HepG2 (cell line): ENCODE results near the gene DDIT4. TPM values are rescaled to one million over a fixed set of nuclear protein-coding genes. Genes with fewer than 3 reads are reported as not detected.
A peak's percentile ranks its signal among the peaks of the same experiment; 100 is the strongest.

Source experiments
- ATAC-seq: fragments of 200-7000 bp; cut with Tn5 transposase; 3 replicates; pipeline ENCODE4 v1.9.1; 2020; ENCODE audit warnings: mild to moderate bottlenecking, moderate library complexity
- BruUV-seq: library from RNA; stranded (reverse); fragments of 400-500 nt; replicated peaks from 2 replicates; lab custom pipeline; 2021; lab: Mats Ljungman, UMichigan
- CTCF ChIA-PET: fragments of 300-600 bp; formaldehyde crosslinking; extraction: SDS; loops from one replicate; lab custom pipeline; 2021; ENCODE audit warnings: low total read pairs, inconsistent platforms, low intra/inter-chr PET ratio; lab: Yijun Ruan, JAX
- POLR2A ChIA-PET: fragments of 350-600 bp; sonication (Branson Sonifier 250); formaldehyde crosslinking; loops from one replicate; lab custom pipeline; 2020; ENCODE audit warnings: antibody characterized with exemption, inconsistent platforms; lab: Yijun Ruan, JAX
- DNase-seq: peaks from one replicate; pipeline ENCODE4 v3.0.0-alpha.2; 2015; ENCODE audit warnings: low spot score
- FAIRE-seq: peaks from 3 replicates; lab custom pipeline; 2011; peaks lifted over from hg19 to GRCh38; lab: Jason Lieb, UNC
- H2AFZ ChIP-seq: one replicate; pipeline ENCODE4 v1.6.1; 2011; ENCODE audit warnings: low read length, inconsistent platforms
- H3K27ac ChIP-seq: fragments of 300-600 bp; 3 replicates; pipeline ENCODE4 v1.8.0; 2011; ENCODE audit warnings: mixed run types, mild to moderate bottlenecking, mixed read lengths, low read length, inconsistent platforms; ENCODE audit not compliant: insufficient read depth; ENCODE audit errors: extremely low read length
- H3K27me3 ChIP-seq, 2 experiments: fragments of 200-600 bp in 1 of 2; 2 replicates in 1 of 2; 3 replicates in 1 of 2; pipeline versions ENCODE4 v1.6.0 to v1.8.0; 2011; ENCODE audit warnings: low read length in 2 of 2, mild to moderate bottlenecking in 2 of 2, moderate library complexity in 2 of 2, inconsistent platforms in 1 of 2; ENCODE audit not compliant: insufficient read depth in 2 of 2, control insufficient read depth in 1 of 2
- H3K36me3 ChIP-seq, 2 experiments: fragments of 200-600 bp in 1 of 2; replicated peaks in 1 of 2; 2 replicates in 1 of 2; 3 replicates in 1 of 2; pipeline versions ENCODE4 v1.5.1 to v1.8.0; 2011; ENCODE audit warnings: low read length in 2 of 2, inconsistent platforms in 1 of 2; ENCODE audit not compliant: insufficient read depth in 2 of 2, control insufficient read depth in 1 of 2
- H3K4me1 ChIP-seq: 2 replicates; pipeline ENCODE4 v1.5.1; 2012; ENCODE audit warnings: low read length, inconsistent platforms; ENCODE audit not compliant: insufficient read depth
- H3K4me2 ChIP-seq: 2 replicates; pipeline ENCODE4 v1.6.0; 2011; ENCODE audit warnings: low read depth, low read length, inconsistent platforms
- H3K4me3 ChIP-seq, 3 experiments: fragments of 200-600 bp in 1 of 3; sonication (generic), shearing (Covaris generic) in 1 of 3; replicated peaks in 1 of 3; 2 replicates each; pipeline ENCODE4 v1.5.1; 2011 to 2016; ENCODE audit warnings: low read length in 3 of 3, inconsistent platforms in 2 of 3, low read depth in 2 of 3, mild to moderate bottlenecking in 2 of 3, control low read depth in 1 of 3, mixed read lengths in 1 of 3; ENCODE audit not compliant: insufficient read depth in 1 of 3
- H3K79me2 ChIP-seq: one replicate; pipeline ENCODE4 v1.6.1; 2011; ENCODE audit warnings: low read length, inconsistent platforms; ENCODE audit not compliant: insufficient read depth
- H3K9ac ChIP-seq: 2 replicates; pipeline ENCODE4 v1.6.0; 2011; ENCODE audit warnings: mild to moderate bottlenecking, low read depth, low read length, inconsistent platforms; ENCODE audit not compliant: insufficient read depth
- H3K9me3 ChIP-seq: 2 replicates; pipeline ENCODE4 v1.5.1; 2012; ENCODE audit warnings: mild to moderate bottlenecking, low read length
- H4K20me1 ChIP-seq: 2 replicates; pipeline ENCODE4 v1.6.0; 2011; ENCODE audit warnings: inconsistent platforms, mild to moderate bottlenecking, low read length, moderate library complexity; ENCODE audit not compliant: insufficient read depth
- GATAD2A ChIP-seq: IDR thresholded peaks from 2 replicates; pipeline ENCODE4 v1.6.1; 2016
- HOXD1 ChIP-seq: sonication (generic); formaldehyde crosslinking; IDR thresholded peaks from 2 replicates; pipeline ENCODE4 v1.5.0; 2020; ENCODE audit warnings: missing genetic modification reagents
- KMT2A ChIP-seq: sonication (generic); formaldehyde crosslinking; IDR thresholded peaks from 2 replicates; pipeline ENCODE4 v1.4.0; 2020; ENCODE audit warnings: missing genetic modification reagents
- PHF21A ChIP-seq: sonication (generic); formaldehyde crosslinking; IDR thresholded peaks from 2 replicates; pipeline ENCODE4 v1.5.0; 2020; ENCODE audit warnings: mild to moderate bottlenecking, missing genetic modification reagents
- TIGD3 ChIP-seq: sonication (generic); formaldehyde crosslinking; IDR thresholded peaks from 2 replicates; pipeline ENCODE4 v1.5.1; 2020; ENCODE audit warnings: mild to moderate bottlenecking, missing genetic modification reagents, borderline replicate concordance
- ZNF121 ChIP-seq: sonication (generic); formaldehyde crosslinking; IDR thresholded peaks from 2 replicates; pipeline ENCODE4 v1.5.0; 2020; ENCODE audit warnings: mild to moderate bottlenecking, missing genetic modification reagents
- WGBS: methylation state at CpG from one replicate; pipeline ENCODE4 v1.1.6; 2017; ENCODE audit warnings: low lambda C conversion rate; 5-methylcytosine and 5-hydroxymethylcytosine counted together
- in situ Hi-C: cut with HindIII; loops from 2 replicates; pipeline ENCODE4 v1.10.0; 2017; ENCODE audit warnings: low pct_unique_long_range_greater_than_20kb; ENCODE audit not compliant: extremely low pct_ligation_motif_present
- intact Hi-C: fragments of 100-400 bp; cut with micrococcal nuclease; formaldehyde crosslinking; loops from one replicate; pipeline ENCODE4 v1.10.0; 2022; ENCODE audit not compliant: unreplicated experiment
- polyA plus RNA-seq, 8 experiments: library from polyadenylated mRNA; depleted of rRNA in 3 of 8; stranded (reverse) in 7 of 8; unstranded in 1 of 8; fragments of >200 nt; fragmentation: Illumina TruSeq in 4 of 8; extraction: Trizol in 4 of 8; gene quantifications; 2 replicates each; pipeline versions ENCODE4 v1.2.1 to v1.2.3, GENCODE V29; 2011 to 2016; ENCODE audit warnings: low read depth in 4 of 8, missing spikeins in 1 of 8, mixed read lengths in 1 of 8; ENCODE audit not compliant: insufficient read depth in 1 of 8
- total RNA-seq, 5 experiments: library from RNA; depleted of rRNA; stranded (reverse); fragments of >200 nt; fragmentation: Illumina TruSeq; extraction: Trizol; gene quantifications; 2 replicates each; pipeline ENCODE4 v1.2.3, GENCODE V29; 2016; ENCODE audit warnings: low read depth in 1 of 5
- TF ChIP-seq, protein P1 (sequence below): sonication (generic); formaldehyde crosslinking; IDR thresholded peaks from 2 replicates; pipeline ENCODE4 v1.8.0; 2022; ENCODE audit warnings: missing genetic modification reagents, mild to moderate bottlenecking, inconsistent platforms, borderline replicate concordance

The DDIT4 gene
- total and polyA plus RNA-seq, 2 of the 13 experiments (the other 11 are each of a cell fraction or from before 2014, with no cell fraction given) = 35.6 to 40.7 TPM

- CTCF ChIA-PET = no interaction called here
- in situ Hi-C loops = no loop called here
- Histone ChIP-seq H3K36me3 (peaks cover 0 to 4% of the 10 kb centered on the region in 2 experiments; a peak in 3 of 5 replicates), H4K20me1 (no peaks in the 10 kb centered on the region), H3K4me3 (no peak overlapping the region), H3K27me3 (no peaks in the 10 kb centered on the region), H3K27ac (no peak overlapping the region)
- FAIRE-seq = no peak
- WGBS = 96% methylated on average over 1 of the region's 1 CpG
- TF ChIP-seq HOXD1 (CRISPR knock-in tag) = no peak
- no peak for TF ChIP-seq KMT2A (CRISPR knock-in tag)
- TF ChIP-seq, protein P1, sequence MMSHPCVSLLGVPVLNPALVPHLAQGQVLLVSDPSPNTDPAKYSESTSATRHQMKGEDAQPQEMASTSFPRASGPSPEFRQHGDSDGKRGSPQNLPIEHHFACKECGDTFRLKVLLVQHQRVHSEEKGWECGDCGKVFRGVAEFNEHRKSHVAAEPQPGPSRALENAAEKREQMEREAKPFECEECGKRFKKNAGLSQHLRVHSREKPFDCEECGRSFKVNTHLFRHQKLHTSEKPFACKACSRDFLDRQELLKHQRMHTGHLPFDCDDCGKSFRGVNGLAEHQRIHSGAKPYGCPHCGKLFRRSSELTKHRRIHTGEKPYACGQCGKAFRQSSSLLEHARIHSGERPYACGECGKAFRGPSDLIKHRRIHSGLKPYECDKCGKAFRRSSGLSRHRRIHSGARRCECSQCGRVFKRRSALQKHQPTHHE (CRISPR knock-in tag) = no peak
- TF ChIP-seq, all 625 proteins: peak for 0
- no peak overlapping the region for H3K9ac ChIP-seq
- intact Hi-C loops = no loop called here
- DNase-seq (no peak), ATAC-seq (no peak)
- H3K4me1 ChIP-seq = peaks cover 40% of the 10 kb centered on the region
- BruUV-seq = no TSS peak
- no peaks in the 10 kb centered on the region for H3K9me3 ChIP-seq
- H2AFZ ChIP-seq = no peak overlapping the region
- H3K79me2 ChIP-seq = no peaks in the 10 kb centered on the region
- POLR2A ChIA-PET = no interaction called here
- no peak overlapping the region for H3K4me2 ChIP-seq
These were observed 34.3 kb upstream of the DDIT4 start for GRCh38 chr10:72239409-72239808.

- 92% methylated on average over 7 of the region's 7 CpGs for WGBS
- no peaks in the 10 kb centered on the region for H3K27me3 ChIP-seq
- H3K4me3 ChIP-seq = no peak overlapping the region
- in situ Hi-C loops (no loop called here), intact Hi-C loops (no loop called here)
- BruUV-seq = no TSS peak
- no peak overlapping the region for H3K9ac ChIP-seq
- TF ChIP-seq GATAD2A (CRISPR knock-in tag) (no peak), ZNF121 (CRISPR knock-in tag) (peak; percentile 41; the same call in 1 of the 2 replicates), PHF21A (CRISPR knock-in tag) (no peak), TIGD3 (CRISPR knock-in tag) (no peak)
- ATAC-seq (no peak), FAIRE-seq (no peak), DNase-seq (no peak)
- no peak overlapping the region for H2AFZ ChIP-seq
- no peaks in the 10 kb centered on the region for H3K9me3 ChIP-seq
- H3K4me1 ChIP-seq = peaks cover 50% of the 10 kb centered on the region
- no peak overlapping the region for H3K27ac ChIP-seq
- no peaks in the 10 kb centered on the region for H3K36me3 ChIP-seq
- POLR2A ChIA-PET = interaction anchor here (0.8 to 1.2 kb wide), 3 partner anchors 14 to 254 kb away, joined by 3 read pairs; no protein-coding TSS in a partner anchor
- no peaks in the 10 kb centered on the region for H3K79me2 ChIP-seq
- CTCF ChIA-PET = no interaction called here
- H3K4me2 ChIP-seq = no peak overlapping the region
- no peaks in the 10 kb centered on the region for H4K20me1 ChIP-seq
These were observed 33.4 kb upstream of the DDIT4 start for GRCh38 chr10:72240371-72240770.
